ENCODE results near the gene CCSER1. TPM values are rescaled to one million over a fixed set of nuclear protein-coding genes. Genes with fewer than 3 reads are reported as not detected.

CCSER1 gene
- total RNA-seq, 2 experiments from 2014 or later = not detected

GRCh38 chr4:91472046-91472445 is 1344.9 kb downstream of the CCSER1 start:
- H3K4me3 Mint-ChIP-seq = no peak overlapping the region

GRCh38 chr4:91485415-91485814 is 1358.2 kb downstream of the CCSER1 start:
- Mint-ChIP-seq H3K9me3 (ENCODE audit: insufficient read depth) (peaks cover 5% of the 10 kb centered on the region), H3K27ac (no peak overlapping the region), H3K27me3 (ENCODE audit: low read depth) (no peaks in the 10 kb centered on the region), H3K36me3 (ENCODE audit: low read depth) (no peaks in the 10 kb centered on the region), H3K4me3 (no peak overlapping the region), H3K4me1 (ENCODE audit: low read depth) (no peaks in the 10 kb centered on the region)
- ATAC-seq (no peak), DNase-seq (no peak)
- ChIA-PET POLR2A (no interaction called here), CTCF (no interaction called here)

More at GRCh38 chr4:91472046-91472445, 1344.9 kb downstream of the CCSER1 start:
- Mint-ChIP-seq H3K9me3 (ENCODE audit: insufficient read depth) (peaks cover 9% of the 10 kb centered on the region), H3K27ac (no peak overlapping the region), H3K27me3 (ENCODE audit: low read depth) (no peaks in the 10 kb centered on the region), H3K4me1 (ENCODE audit: low read depth) (no peaks in the 10 kb centered on the region), H3K36me3 (ENCODE audit: low read depth) (no peaks in the 10 kb centered on the region)
- DNase-seq (no peak), ATAC-seq (no peak)
- CTCF ChIA-PET = no interaction called here
- POLR2A ChIA-PET = no interaction called here

GRCh38 chr4:91488946-91489345 is 1361.8 kb downstream of the CCSER1 start:
- no peaks in the 10 kb centered on the region for H3K27me3 Mint-ChIP-seq (ENCODE audit: low read depth)
- no peak overlapping the region for H3K4me3 Mint-ChIP-seq
- no peak for ATAC-seq
- DNase-seq = no peak
- H3K27ac Mint-ChIP-seq = no peak overlapping the region
- ChIA-PET POLR2A (no interaction called here), CTCF (no interaction called here)
- no peaks in the 10 kb centered on the region for H3K4me1 Mint-ChIP-seq (ENCODE audit: low read depth)
- peaks cover 5% of the 10 kb centered on the region for H3K9me3 Mint-ChIP-seq (ENCODE audit: insufficient read depth)
- H3K36me3 Mint-ChIP-seq (ENCODE audit: low read depth) = no peaks in the 10 kb centered on the region

GRCh38 chr4:91497892-91498291 is 1370.7 kb downstream of the CCSER1 start:
- POLR2A ChIA-PET = no interaction called here
- H3K4me1 Mint-ChIP-seq (ENCODE audit: low read depth) = no peaks in the 10 kb centered on the region
- H3K9me3 Mint-ChIP-seq (ENCODE audit: insufficient read depth) = peaks cover 10% of the 10 kb centered on the region
- CTCF ChIA-PET = no interaction called here
- H3K4me3 Mint-ChIP-seq = no peak overlapping the region
- DNase-seq (no peak), ATAC-seq (no peak)
- no peak overlapping the region for H3K27ac Mint-ChIP-seq
- H3K36me3 Mint-ChIP-seq (ENCODE audit: low read depth) = no peaks in the 10 kb centered on the region
- H3K27me3 Mint-ChIP-seq (ENCODE audit: low read depth) = no peaks in the 10 kb centered on the region

- no peak for DNase-seq
- Mint-ChIP-seq H3K4me1 (ENCODE audit: low read depth) (no peaks in the 10 kb centered on the region), H3K4me3 (no peak overlapping the region), H3K9me3 (ENCODE audit: insufficient read depth) (peaks cover 8% of the 10 kb centered on the region), H3K36me3 (ENCODE audit: low read depth) (no peaks in the 10 kb centered on the region), H3K27me3 (ENCODE audit: low read depth) (no peaks in the 10 kb centered on the region), H3K27ac (no peak overlapping the region)
- ChIA-PET POLR2A (no interaction called here), CTCF (no interaction called here)
- no peak for ATAC-seq
These were observed 1375.2 kb downstream of the CCSER1 start for GRCh38 chr4:91502365-91502764.

- CTCF ChIA-PET = no interaction called here
- ATAC-seq (no peak), DNase-seq (no peak)
- H3K4me3 Mint-ChIP-seq = no peak overlapping the region
- H3K4me1 Mint-ChIP-seq (ENCODE audit: low read depth) = no peaks in the 10 kb centered on the region
- no peaks in the 10 kb centered on the region for H3K36me3 Mint-ChIP-seq (ENCODE audit: low read depth)
- H3K27me3 Mint-ChIP-seq (ENCODE audit: low read depth) = no peaks in the 10 kb centered on the region
- POLR2A ChIA-PET = no interaction called here
- peaks cover 19% of the 10 kb centered on the region for H3K9me3 Mint-ChIP-seq (ENCODE audit: insufficient read depth)
- no peak overlapping the region for H3K27ac Mint-ChIP-seq
These were observed 1386.1 kb downstream of the CCSER1 start for GRCh38 chr4:91513326-91513725.

GRCh38 chr4:91519155-91519554 is 1392.0 kb downstream of the CCSER1 start:
- H3K4me1 Mint-ChIP-seq (ENCODE audit: low read depth) = no peaks in the 10 kb centered on the region
- POLR2A ChIA-PET = no interaction called here
- H3K4me3 Mint-ChIP-seq = no peak overlapping the region
- H3K9me3 Mint-ChIP-seq (ENCODE audit: insufficient read depth) = peaks cover 20% of the 10 kb centered on the region
- ATAC-seq = no peak
- no peaks in the 10 kb centered on the region for H3K36me3 Mint-ChIP-seq (ENCODE audit: low read depth)
- CTCF ChIA-PET = no interaction called here
- H3K27me3 Mint-ChIP-seq (ENCODE audit: low read depth) = no peaks in the 10 kb centered on the region
- no peak overlapping the region for H3K27ac Mint-ChIP-seq
- no peak for DNase-seq

GRCh38 chr4:91525621-91526020 is 1398.4 kb downstream of the CCSER1 start:
- CTCF ChIA-PET = no interaction called here
- DNase-seq (no peak), ATAC-seq (no peak)
- H3K27ac Mint-ChIP-seq = no peak overlapping the region
- no peaks in the 10 kb centered on the region for H3K36me3 Mint-ChIP-seq (ENCODE audit: low read depth)
- H3K9me3 Mint-ChIP-seq (ENCODE audit: insufficient read depth) = peaks cover 8% of the 10 kb centered on the region
- no peaks in the 10 kb centered on the region for H3K4me1 Mint-ChIP-seq (ENCODE audit: low read depth)
- no peaks in the 10 kb centered on the region for H3K27me3 Mint-ChIP-seq (ENCODE audit: low read depth)
- POLR2A ChIA-PET = no interaction called here
- H3K4me3 Mint-ChIP-seq = no peak overlapping the region

GRCh38 chr4:91527056-91527455 is 1399.9 kb downstream of the CCSER1 start:
- ATAC-seq = no peak
- Mint-ChIP-seq H3K9me3 (ENCODE audit: insufficient read depth) (peaks cover 7% of the 10 kb centered on the region), H3K36me3 (ENCODE audit: low read depth) (no peaks in the 10 kb centered on the region), H3K27me3 (ENCODE audit: low read depth) (no peaks in the 10 kb centered on the region), H3K4me1 (ENCODE audit: low read depth) (no peaks in the 10 kb centered on the region), H3K4me3 (no peak overlapping the region), H3K27ac (no peak overlapping the region)
- CTCF ChIA-PET = no interaction called here
- no peak for DNase-seq
- POLR2A ChIA-PET = interaction anchor here (0.7 kb wide), 1 partner anchor 9 kb away, joined by 3 read pairs; no protein-coding TSS in a partner anchor

- Mint-ChIP-seq H3K27ac (no peak overlapping the region), H3K36me3 (ENCODE audit: low read depth) (no peaks in the 10 kb centered on the region), H3K4me1 (ENCODE audit: low read depth) (no peaks in the 10 kb centered on the region), H3K27me3 (ENCODE audit: low read depth) (no peaks in the 10 kb centered on the region), H3K4me3 (no peak overlapping the region), H3K9me3 (ENCODE audit: insufficient read depth) (peaks cover 30% of the 10 kb centered on the region)
- ATAC-seq = no peak
- no peak for DNase-seq
- POLR2A ChIA-PET = no interaction called here
- CTCF ChIA-PET = no interaction called here
These were observed 1440.4 kb downstream of the CCSER1 start for GRCh38 chr4:91567594-91567993.

- Mint-ChIP-seq H3K36me3 (ENCODE audit: low read depth) (no peaks in the 10 kb centered on the region), H3K27me3 (ENCODE audit: low read depth) (no peaks in the 10 kb centered on the region), H3K4me1 (ENCODE audit: low read depth) (no peaks in the 10 kb centered on the region), H3K4me3 (no peak overlapping the region), H3K9me3 (ENCODE audit: insufficient read depth) (peaks cover 9% of the 10 kb centered on the region), H3K27ac (no peak overlapping the region)
- no peak for DNase-seq
- ATAC-seq = no peak
- ChIA-PET CTCF (no interaction called here), POLR2A (no interaction called here)
These were observed 1450.7 kb downstream of the CCSER1 start for GRCh38 chr4:91577864-91578263.

- no peaks in the 10 kb centered on the region for H3K9me3 Mint-ChIP-seq (ENCODE audit: insufficient read depth)
- no peak for ATAC-seq
- ChIA-PET POLR2A (no interaction called here), CTCF (no interaction called here)
- no peak for DNase-seq
- no peaks in the 10 kb centered on the region for H3K36me3 Mint-ChIP-seq (ENCODE audit: low read depth)
- H3K27ac Mint-ChIP-seq = no peak overlapping the region
- no peak overlapping the region for H3K4me3 Mint-ChIP-seq
- no peaks in the 10 kb centered on the region for H3K4me1 Mint-ChIP-seq (ENCODE audit: low read depth)
- H3K27me3 Mint-ChIP-seq (ENCODE audit: low read depth) = no peaks in the 10 kb centered on the region
These were observed 1463.1 kb downstream of the CCSER1 start for GRCh38 chr4:91590260-91590659.

- H3K4me3 Mint-ChIP-seq = no peak overlapping the region
- no peaks in the 10 kb centered on the region for H3K4me1 Mint-ChIP-seq (ENCODE audit: low read depth)
- no peaks in the 10 kb centered on the region for H3K9me3 Mint-ChIP-seq (ENCODE audit: insufficient read depth)
- ATAC-seq (no peak), DNase-seq (no peak)
- H3K27me3 Mint-ChIP-seq (ENCODE audit: low read depth) = no peaks in the 10 kb centered on the region
- POLR2A ChIA-PET = no interaction called here
- no peak overlapping the region for H3K27ac Mint-ChIP-seq
- CTCF ChIA-PET = no interaction called here
- no peaks in the 10 kb centered on the region for H3K36me3 Mint-ChIP-seq (ENCODE audit: low read depth)
These were observed 1464.9 kb downstream of the CCSER1 start for GRCh38 chr4:91592125-91592524.

Data from activated CD8-positive, alpha-beta T cell treated with anti-CD3 and anti-CD28 coated beads, Interleukin-2, amount 10 ng/mL, durations not matched to agents 7 days and 5 days (primary cell).